IMR-90 (cell line): ENCODE results near the gene TMEM45A. TPM values are rescaled to one million over a fixed set of nuclear protein-coding genes. Genes with fewer than 3 reads are reported as not detected.

ENCODE experiments used
- ATAC-seq: fragments of 200-7000 bp; cut with Tn5 transposase; 2 replicates; pipeline ENCODE4 v1.9.1; 2020; ENCODE audit warnings: low read depth, mild to moderate bottlenecking, moderate library complexity
- BruUV-seq: library from RNA; stranded (reverse); fragments of 400-500 nt; replicated peaks from 2 replicates; lab custom pipeline; 2021; lab: Mats Ljungman, UMichigan
- CTCF ChIA-PET: fragments of 300-600 bp; formaldehyde crosslinking; extraction: SDS; loops from one replicate; lab custom pipeline; 2021; ENCODE audit warnings: antibody characterized with exemption; lab: Yijun Ruan, JAX
- POLR2A ChIA-PET: fragments of 300-600 bp; sonication (Branson Sonifier 250); formaldehyde crosslinking; loops from one replicate; lab custom pipeline; 2022; ENCODE audit warnings: antibody characterized with exemption; ENCODE audit not compliant: unreplicated experiment; lab: Charles Lee
- DNase-seq: peaks from one replicate; pipeline ENCODE4 v3.0.0; 2013
- H2AFZ ChIP-seq: replicated peaks from 2 replicates; pipeline ENCODE3; 2013; ENCODE audit warnings: low read length, mild to moderate bottlenecking; ENCODE audit not compliant: poor library complexity
- H2AK5ac ChIP-seq: 2 replicates; pipeline ENCODE4 v1.6.1; 2013; ENCODE audit warnings: low read depth, low read length, inconsistent platforms
- H2AK9ac ChIP-seq: replicated peaks from 2 replicates; pipeline ENCODE3; 2013; ENCODE audit warnings: mild to moderate bottlenecking, low read depth, low read length, moderate library complexity; ENCODE audit not compliant: poor library complexity
- H2BK120ac ChIP-seq: 2 replicates; pipeline ENCODE4 v1.6.1; 2013; ENCODE audit warnings: low read depth, low read length, inconsistent platforms
- H2BK15ac ChIP-seq: 3 replicates; pipeline ENCODE4 v1.6.1; 2013; ENCODE audit warnings: low read depth, low read length, inconsistent platforms
- H2BK20ac ChIP-seq: 2 replicates; pipeline ENCODE4 v1.6.1; 2013; ENCODE audit warnings: low read depth, mild to moderate bottlenecking, inconsistent platforms, low read length, moderate library complexity
- H2BK5ac ChIP-seq: 2 replicates; pipeline ENCODE4 v1.6.1; 2013; ENCODE audit warnings: mild to moderate bottlenecking, low read depth, low read length, inconsistent platforms; ENCODE audit not compliant: poor library complexity, severe bottlenecking
- H3K14ac ChIP-seq: replicated peaks from 2 replicates; pipeline ENCODE4 v1.6.1; 2013; ENCODE audit warnings: low read depth, low read length, inconsistent platforms
- H3K18ac ChIP-seq: 2 replicates; pipeline ENCODE4 v1.6.1; 2013; ENCODE audit warnings: low read depth, low read length, control low read depth
- H3K23ac ChIP-seq: 2 replicates; pipeline ENCODE4 v1.6.1; 2013; ENCODE audit warnings: low read depth, low read length, inconsistent platforms
- H3K27ac ChIP-seq: 2 replicates; pipeline ENCODE4 v1.5.1; 2013; ENCODE audit warnings: mild to moderate bottlenecking, control low read depth, low read length; ENCODE audit not compliant: insufficient read depth
- H3K27me3 ChIP-seq: 2 replicates; pipeline ENCODE4 v1.6.1; 2013; ENCODE audit warnings: low read length; ENCODE audit not compliant: control insufficient read depth, insufficient read depth
- H3K36me3 ChIP-seq: 2 replicates; pipeline ENCODE4 v1.6.1; 2013; ENCODE audit warnings: low read length, mixed read lengths; ENCODE audit not compliant: control insufficient read depth, insufficient read depth
- H3K4ac ChIP-seq: 2 replicates; pipeline ENCODE4 v1.6.1; 2013; ENCODE audit warnings: low read depth, low read length, inconsistent platforms
- H3K4me1 ChIP-seq: 2 replicates; pipeline ENCODE4 v1.6.1; 2013; ENCODE audit warnings: low read length, mixed read lengths; ENCODE audit not compliant: control insufficient read depth, insufficient read depth
- H3K4me2 ChIP-seq: 2 replicates; pipeline ENCODE4 v1.6.1; 2013; ENCODE audit warnings: low read depth, mild to moderate bottlenecking, control low read depth, low read length, moderate library complexity
- H3K4me3 ChIP-seq: 2 replicates; pipeline ENCODE4 v1.5.1; 2013; ENCODE audit warnings: low read depth, mild to moderate bottlenecking, control low read depth, low read length, moderate library complexity; ENCODE audit not compliant: insufficient read depth
- H3K56ac ChIP-seq: 2 replicates; pipeline ENCODE4 v1.6.1; 2013; ENCODE audit warnings: low read length, inconsistent platforms; ENCODE audit not compliant: insufficient read depth; ENCODE audit errors: extremely low read depth
- H3K79me1 ChIP-seq, 2 experiments: 2 replicates each; pipeline ENCODE4 v1.6.1; 2013; ENCODE audit warnings: low read length in 2 of 2, inconsistent platforms in 1 of 2, low read depth in 1 of 2
- H3K9ac ChIP-seq: 2 replicates; pipeline ENCODE4 v1.6.1; 2013; ENCODE audit warnings: low read depth, low read length, control low read depth
- H3K9me1 ChIP-seq: 2 replicates; pipeline ENCODE4 v1.6.1; 2013; ENCODE audit warnings: low read length, inconsistent platforms; ENCODE audit not compliant: insufficient read depth
- H3K9me3 ChIP-seq: 2 replicates; pipeline ENCODE4 v1.6.1; 2013; ENCODE audit warnings: low read length; ENCODE audit not compliant: control insufficient read depth, insufficient read depth
- H4K20me1 ChIP-seq: 2 replicates; pipeline ENCODE4 v1.6.1; 2013; ENCODE audit warnings: low read length, inconsistent platforms; ENCODE audit not compliant: insufficient read depth
- H4K5ac ChIP-seq: 2 replicates; pipeline ENCODE4 v1.6.1; 2013; ENCODE audit warnings: mild to moderate bottlenecking, low read depth, low read length, control low read depth
- H4K8ac ChIP-seq, 2 experiments: 2 replicates each; pipeline ENCODE4 v1.6.1; 2013; ENCODE audit warnings: low read depth in 2 of 2, low read length in 2 of 2, control low read depth in 1 of 2, inconsistent platforms in 1 of 2
- H4K91ac ChIP-seq: 2 replicates; pipeline ENCODE4 v1.6.1; 2013; ENCODE audit warnings: low read depth, low read length, inconsistent platforms; ENCODE audit not compliant: insufficient read depth
- BHLHE40 ChIP-seq: fragments of 150-350 bp; IDR thresholded peaks from 2 replicates; pipeline ENCODE4 v1.6.1; 2016; ENCODE audit warnings: mild to moderate bottlenecking, low read depth, low read length
- CEBPB ChIP-seq: IDR thresholded peaks from 2 replicates; pipeline ENCODE4 v1.6.1; 2012; ENCODE audit warnings: low read depth, low read length, improper control_type of control experiment
- CHD1 ChIP-seq: IDR thresholded peaks from 2 replicates; pipeline ENCODE4 v1.6.1; 2012; ENCODE audit warnings: low read depth, low read length, improper control_type of control experiment
- ELK1 ChIP-seq: fragments of 150-350 bp; IDR thresholded peaks from 2 replicates; pipeline ENCODE4 v1.6.1; 2016; ENCODE audit warnings: low read depth, mild to moderate bottlenecking, low read length, moderate library complexity, borderline replicate concordance
- FOS ChIP-seq: fragments of 150-350 bp; IDR thresholded peaks from 2 replicates; pipeline ENCODE4 v1.6.1; 2016; ENCODE audit warnings: low read depth, low read length
- MAFK ChIP-seq: IDR thresholded peaks from 2 replicates; pipeline ENCODE4 v1.6.1; 2012; ENCODE audit warnings: low read depth, low read length, improper control_type of control experiment
- MAZ ChIP-seq: IDR thresholded peaks from 2 replicates; pipeline ENCODE4 v1.6.1; 2012; ENCODE audit warnings: low read depth, mild to moderate bottlenecking, low read length, improper control_type of control experiment, moderate library complexity, borderline replicate concordance
- MXI1 ChIP-seq: IDR thresholded peaks from 2 replicates; pipeline ENCODE4 v1.6.1; 2012; ENCODE audit warnings: low read depth, mild to moderate bottlenecking, low read length, moderate library complexity, borderline replicate concordance
- NFE2L2 ChIP-seq: fragments of 150-350 bp; IDR thresholded peaks from 2 replicates; pipeline ENCODE4 v1.6.1; 2016; ENCODE audit warnings: low read depth, mild to moderate bottlenecking, low read length
- POLR2A ChIP-seq: IDR thresholded peaks from 2 replicates; pipeline ENCODE4 v1.6.1; 2012; ENCODE audit warnings: mild to moderate bottlenecking, low read depth, low read length
- RAD21 ChIP-seq: IDR thresholded peaks from 2 replicates; pipeline ENCODE4 v1.6.1; 2012; ENCODE audit warnings: low read length, improper control_type of control experiment
- RCOR1 ChIP-seq: IDR thresholded peaks from 2 replicates; pipeline ENCODE4 v1.6.1; 2012; ENCODE audit warnings: mild to moderate bottlenecking, low read length, improper control_type of control experiment; ENCODE audit not compliant: insufficient replicate concordance
- RFX5 ChIP-seq: IDR thresholded peaks from 2 replicates; pipeline ENCODE4 v1.8.0; 2012; ENCODE audit warnings: low read depth, mild to moderate bottlenecking, low read length, moderate library complexity
- SMC3 ChIP-seq: fragments of 150-350 bp; IDR thresholded peaks from 2 replicates; pipeline ENCODE4 v1.6.1; 2016; ENCODE audit warnings: low read depth, mild to moderate bottlenecking, antibody characterized with exemption, low read length, moderate library complexity
- WGBS, 2 experiments: methylation state at CpG; one replicate each; pipeline versions ENCODE4 v1.1.5 to v1.1.7; 2013; ENCODE audit warnings: missing lambda C conversion rate in 2 of 2; ENCODE audit not compliant: insufficient read length in 1 of 2; ENCODE audit errors: extremely low coverage in 2 of 2; 5-methylcytosine and 5-hydroxymethylcytosine counted together
- dilution Hi-C: fragments of 300-500 bp; cut with HindIII; formaldehyde crosslinking; loops from one replicate; pipeline ENCODE4 v1.14.3; 2018; ENCODE audit warnings: low sequenced_read_pairs; ENCODE audit not compliant: unreplicated experiment
- in situ Hi-C: fragments of 300-500 bp; cut with MboI; formaldehyde crosslinking; loops from 3 replicates; pipeline ENCODE4 v1.14.3; 2019; ENCODE audit warnings: low sequenced_read_pairs, inconsistent platforms, mixed read lengths
- intact Hi-C: fragments of 100-400 bp; cut with micrococcal nuclease; formaldehyde crosslinking; loops from 2 replicates; pipeline ENCODE4 v1.10.0; 2022
- polyA plus RNA-seq, 3 experiments: library from polyadenylated mRNA; depleted of rRNA; stranded (reverse); fragments of >200 nt; gene quantifications; 2 replicates each; pipeline ENCODE4 v1.2.3, GENCODE V29; 2012; ENCODE audit warnings: low replicate concordance in 1 of 3
- total RNA-seq: library from RNA; depleted of rRNA; stranded (reverse); fragments of >200 nt; gene quantifications from 2 replicates; pipeline ENCODE4 v1.2.3, GENCODE V29; 2012
- TF ChIP-seq, protein P1 (sequence below): fragments of 150-350 bp; IDR thresholded peaks from 2 replicates; pipeline ENCODE4 v1.6.1; 2017; ENCODE audit warnings: mild to moderate bottlenecking, antibody characterized with exemption, low read length, low read depth
- TF ChIP-seq, protein P2 (sequence below): conservative IDR thresholded peaks from 2 replicates; pipeline ENCODE4 v1.5.1; 2012; ENCODE audit warnings: mild to moderate bottlenecking, low read depth, low read length, improper control_type of control experiment

TMEM45A gene
- total and polyA plus RNA-seq, 2 of the 4 experiments (the other 2 are of a cell fraction), result 13.6 to 21.7 TPM

DNA sequence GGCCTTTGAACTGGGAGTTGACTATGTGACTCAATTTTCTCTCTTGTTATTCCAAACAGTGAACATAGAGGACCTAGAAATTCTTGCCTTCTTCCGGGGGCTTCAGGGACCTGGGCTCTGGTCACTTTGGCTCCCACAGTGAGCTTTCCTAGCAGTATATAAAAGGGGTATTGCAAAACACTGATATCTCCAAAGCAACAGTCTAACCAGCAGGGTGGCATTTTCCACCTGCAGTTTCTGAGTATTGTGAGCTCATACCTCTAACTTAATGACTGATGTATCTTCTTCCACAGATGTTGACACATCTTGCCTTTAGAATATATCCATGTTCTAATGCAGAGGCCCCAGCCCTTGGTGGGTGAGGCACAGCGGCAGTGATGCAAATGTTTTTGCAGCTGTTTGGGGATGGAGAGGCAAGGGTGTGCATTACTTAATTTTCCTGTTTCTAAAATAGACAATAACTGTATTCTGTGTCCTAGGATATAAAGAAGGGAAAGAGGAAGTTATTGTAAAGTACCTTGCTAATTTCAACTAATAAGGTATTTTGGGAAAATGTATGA, 71.3 kb downstream of the TMEM45A start:
- H3K27ac ChIP-seq, result no peak overlapping the region
- no TSS peak for BruUV-seq
- H3K36me3 ChIP-seq, result no peaks in the 10 kb centered on the region
- H2AFZ ChIP-seq, result no peak overlapping the region
- H3K4me1 ChIP-seq, result peaks cover 5% of the 10 kb centered on the region
- no peak overlapping the region for H3K4me2 ChIP-seq
- H3K9ac ChIP-seq, result no peak overlapping the region
- DNase-seq (no peak), ATAC-seq (no peak)
- H3K27me3 ChIP-seq, result no peaks in the 10 kb centered on the region
- no peak overlapping the region for H2BK20ac ChIP-seq
- H4K5ac ChIP-seq, result no peak overlapping the region
- no peak overlapping the region for H2AK5ac ChIP-seq
- H3K9me3 ChIP-seq, result no peaks in the 10 kb centered on the region
- POLR2A ChIA-PET, result no interaction called here
- no CpG with 5 or more reads among the region's 2 CpGs for WGBS, 2 experiments
- peaks cover 3% of the 10 kb centered on the region; the same call in 1 of the 2 replicates for H3K9me1 ChIP-seq
- no peak overlapping the region for H2BK120ac ChIP-seq
- no peak overlapping the region for H3K18ac ChIP-seq
- H4K91ac ChIP-seq, result no peak overlapping the region
- H4K20me1 ChIP-seq, result no peaks in the 10 kb centered on the region
- no peak overlapping the region for H3K56ac ChIP-seq
- H2AK9ac ChIP-seq, result no peak overlapping the region
- no peak overlapping the region for H3K4ac ChIP-seq
- H3K23ac ChIP-seq, result no peak overlapping the region
- H3K4me3 ChIP-seq, result no peak overlapping the region
- in situ Hi-C loops (no loop called here), dilution Hi-C loops (no loop called here), intact Hi-C loops (no loop called here)
- H2BK15ac ChIP-seq, result no peak overlapping the region
- CTCF ChIA-PET, result no interaction called here
- H2BK5ac ChIP-seq, result no peak overlapping the region
- TF ChIP-seq, protein P1, sequence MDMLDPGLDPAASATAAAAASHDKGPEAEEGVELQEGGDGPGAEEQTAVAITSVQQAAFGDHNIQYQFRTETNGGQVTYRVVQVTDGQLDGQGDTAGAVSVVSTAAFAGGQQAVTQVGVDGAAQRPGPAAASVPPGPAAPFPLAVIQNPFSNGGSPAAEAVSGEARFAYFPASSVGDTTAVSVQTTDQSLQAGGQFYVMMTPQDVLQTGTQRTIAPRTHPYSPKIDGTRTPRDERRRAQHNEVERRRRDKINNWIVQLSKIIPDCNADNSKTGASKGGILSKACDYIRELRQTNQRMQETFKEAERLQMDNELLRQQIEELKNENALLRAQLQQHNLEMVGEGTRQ, result no peak
- TF ChIP-seq NFE2L2, result no peak
- no peak for TF ChIP-seq MXI1
- no peak for TF ChIP-seq RFX5
- TF ChIP-seq BHLHE40, result no peak
- TF ChIP-seq CEBPB, result no peak
- TF ChIP-seq POLR2A, result no peak
- TF ChIP-seq RAD21, result no peak
- TF ChIP-seq, protein P2, sequence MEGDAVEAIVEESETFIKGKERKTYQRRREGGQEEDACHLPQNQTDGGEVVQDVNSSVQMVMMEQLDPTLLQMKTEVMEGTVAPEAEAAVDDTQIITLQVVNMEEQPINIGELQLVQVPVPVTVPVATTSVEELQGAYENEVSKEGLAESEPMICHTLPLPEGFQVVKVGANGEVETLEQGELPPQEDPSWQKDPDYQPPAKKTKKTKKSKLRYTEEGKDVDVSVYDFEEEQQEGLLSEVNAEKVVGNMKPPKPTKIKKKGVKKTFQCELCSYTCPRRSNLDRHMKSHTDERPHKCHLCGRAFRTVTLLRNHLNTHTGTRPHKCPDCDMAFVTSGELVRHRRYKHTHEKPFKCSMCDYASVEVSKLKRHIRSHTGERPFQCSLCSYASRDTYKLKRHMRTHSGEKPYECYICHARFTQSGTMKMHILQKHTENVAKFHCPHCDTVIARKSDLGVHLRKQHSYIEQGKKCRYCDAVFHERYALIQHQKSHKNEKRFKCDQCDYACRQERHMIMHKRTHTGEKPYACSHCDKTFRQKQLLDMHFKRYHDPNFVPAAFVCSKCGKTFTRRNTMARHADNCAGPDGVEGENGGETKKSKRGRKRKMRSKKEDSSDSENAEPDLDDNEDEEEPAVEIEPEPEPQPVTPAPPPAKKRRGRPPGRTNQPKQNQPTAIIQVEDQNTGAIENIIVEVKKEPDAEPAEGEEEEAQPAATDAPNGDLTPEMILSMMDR, result no peak
- TF ChIP-seq MAFK, result no peak
- TF ChIP-seq FOS, result no peak
- TF ChIP-seq MAZ, result no peak
- no peak for TF ChIP-seq RCOR1
- TF ChIP-seq SMC3, result no peak
- no peak for TF ChIP-seq CHD1
- no peak for TF ChIP-seq ELK1
- no peaks in the 10 kb centered on the region for H3K79me1 ChIP-seq
- no peak overlapping the region for H4K8ac ChIP-seq
- H3K14ac ChIP-seq, result no peak overlapping the region
